ENCODE results near the gene CNTRL.

GRCh38 chr9:121071370-121071755 lies 3.4 kb upstream of the CNTRL start:
- TF ChIP-seq TAF1 (IDR thresholded peaks at IDR 0.05; ENCODE audit: borderline replicate concordance, insufficient read depth, low read length), result no peak
- no peak for TF ChIP-seq POLR2AphosphoS5 (IDR thresholded peaks at IDR 0.05; ENCODE audit: low read depth, low read length)
- TF ChIP-seq SIN3A (IDR thresholded peaks at IDR 0.05; ENCODE audit: borderline replicate concordance, insufficient read depth, low read length), result no peak
- TF ChIP-seq REST (IDR thresholded peaks at IDR 0.05; ENCODE audit: insufficient read depth in 1 of 2, low read depth in 2 of 2, low read length in 2 of 2), result no peak
- no peak for TF ChIP-seq FOXP2 (optimal IDR thresholded peaks at IDR 0.05; ENCODE audit: borderline replicate concordance, extremely low read depth, extremely low read length, insufficient read depth)
